ENCODE results near the gene SH3BP5. TPM values are rescaled to one million over a fixed set of nuclear protein-coding genes. Genes with fewer than 3 reads are reported as not detected.

Gene SH3BP5
- total RNA-seq, 1 experiment from 2014 or later, result 20.3 TPM

DNA sequence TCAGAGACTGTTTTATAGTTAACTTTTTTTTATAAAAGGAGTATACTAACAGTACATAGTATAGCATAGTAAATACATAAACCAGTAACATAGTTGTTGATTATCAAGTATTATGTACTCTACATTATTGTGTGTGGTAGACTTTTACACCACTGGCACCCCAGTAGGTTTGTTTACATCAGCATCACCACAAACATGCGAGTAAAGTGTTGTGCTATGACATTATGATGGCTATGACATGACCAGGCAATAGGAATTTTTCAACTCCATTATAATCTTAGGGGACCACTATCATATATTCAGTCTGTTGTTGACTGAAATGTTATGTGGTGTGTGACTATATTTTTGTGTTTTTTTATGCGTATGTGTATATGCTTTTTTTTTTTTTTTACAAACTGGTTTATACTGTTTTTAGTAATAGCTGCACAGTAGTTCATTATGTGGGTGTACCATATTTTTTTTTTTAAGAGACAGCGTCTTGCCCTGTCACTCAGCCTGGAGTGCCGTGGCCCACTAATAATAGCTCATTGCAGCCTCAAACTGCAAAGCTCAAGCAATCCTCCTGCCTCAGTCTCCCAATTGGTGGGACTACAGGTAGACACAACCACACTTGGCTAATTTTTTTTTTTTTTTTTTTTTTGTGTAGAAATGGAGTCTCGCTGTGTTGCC lies 124.4 kb downstream of the SH3BP5 start:
- intact Hi-C loops (cut with micrococcal nuclease; ENCODE audit: unreplicated experiment), result loop anchor here (5.0 to 10.0 kb wide), 2 partner anchors 63 to 599 kb away; no protein-coding TSS in a partner anchor
- no peak for DNase-seq (ENCODE audit: low spot score)
- ChIA-PET CTCF (interaction anchor here (1.0 to 1.2 kb wide), 2 partner anchors 197 to 198 kb away, joined by 3 to 7 read pairs; no protein-coding TSS in a partner anchor), POLR2A (ENCODE audit: low non-redundant PET) (interaction anchor here (0.5 kb wide), 1 partner anchor 62 kb away, joined by 3 read pairs; no protein-coding TSS in a partner anchor)
- BruUV-seq (replicated peaks), result no TSS peak
- no peak overlapping the region for H3K27ac ChIP-seq (ENCODE audit: low read depth, low read length, poor library complexity, severe bottlenecking)
- H3K9me3 ChIP-seq (ENCODE audit: low read depth, low read length, poor library complexity, severe bottlenecking), result no peaks in the 10 kb centered on the region
- H3K27me3 ChIP-seq (replicated peaks; ENCODE audit: insufficient read depth, low read depth, low read length, poor library complexity), result no peaks in the 10 kb centered on the region
- TF ChIP-seq EZH2 (IDR thresholded peaks at IDR 0.05; ENCODE audit: borderline replicate concordance, low read depth, low read length, poor library complexity, severe bottlenecking), result no peak
- TF ChIP-seq, protein P1, sequence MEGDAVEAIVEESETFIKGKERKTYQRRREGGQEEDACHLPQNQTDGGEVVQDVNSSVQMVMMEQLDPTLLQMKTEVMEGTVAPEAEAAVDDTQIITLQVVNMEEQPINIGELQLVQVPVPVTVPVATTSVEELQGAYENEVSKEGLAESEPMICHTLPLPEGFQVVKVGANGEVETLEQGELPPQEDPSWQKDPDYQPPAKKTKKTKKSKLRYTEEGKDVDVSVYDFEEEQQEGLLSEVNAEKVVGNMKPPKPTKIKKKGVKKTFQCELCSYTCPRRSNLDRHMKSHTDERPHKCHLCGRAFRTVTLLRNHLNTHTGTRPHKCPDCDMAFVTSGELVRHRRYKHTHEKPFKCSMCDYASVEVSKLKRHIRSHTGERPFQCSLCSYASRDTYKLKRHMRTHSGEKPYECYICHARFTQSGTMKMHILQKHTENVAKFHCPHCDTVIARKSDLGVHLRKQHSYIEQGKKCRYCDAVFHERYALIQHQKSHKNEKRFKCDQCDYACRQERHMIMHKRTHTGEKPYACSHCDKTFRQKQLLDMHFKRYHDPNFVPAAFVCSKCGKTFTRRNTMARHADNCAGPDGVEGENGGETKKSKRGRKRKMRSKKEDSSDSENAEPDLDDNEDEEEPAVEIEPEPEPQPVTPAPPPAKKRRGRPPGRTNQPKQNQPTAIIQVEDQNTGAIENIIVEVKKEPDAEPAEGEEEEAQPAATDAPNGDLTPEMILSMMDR (conservative IDR thresholded peaks at IDR 0.05; ENCODE audit: low read depth, low read length), result no peak
- peak overlapping the region; percentile 97 for H3K4me3 ChIP-seq (ENCODE audit: low read depth, low read length, poor library complexity, severe bottlenecking)
- H3K36me3 ChIP-seq (ENCODE audit: insufficient read depth, low read length, poor library complexity, severe bottlenecking), result peaks cover 20% of the 10 kb centered on the region
- peaks cover 8% of the 10 kb centered on the region for H3K4me1 ChIP-seq (ENCODE audit: insufficient read depth, low read length, poor library complexity, severe bottlenecking)

DNA sequence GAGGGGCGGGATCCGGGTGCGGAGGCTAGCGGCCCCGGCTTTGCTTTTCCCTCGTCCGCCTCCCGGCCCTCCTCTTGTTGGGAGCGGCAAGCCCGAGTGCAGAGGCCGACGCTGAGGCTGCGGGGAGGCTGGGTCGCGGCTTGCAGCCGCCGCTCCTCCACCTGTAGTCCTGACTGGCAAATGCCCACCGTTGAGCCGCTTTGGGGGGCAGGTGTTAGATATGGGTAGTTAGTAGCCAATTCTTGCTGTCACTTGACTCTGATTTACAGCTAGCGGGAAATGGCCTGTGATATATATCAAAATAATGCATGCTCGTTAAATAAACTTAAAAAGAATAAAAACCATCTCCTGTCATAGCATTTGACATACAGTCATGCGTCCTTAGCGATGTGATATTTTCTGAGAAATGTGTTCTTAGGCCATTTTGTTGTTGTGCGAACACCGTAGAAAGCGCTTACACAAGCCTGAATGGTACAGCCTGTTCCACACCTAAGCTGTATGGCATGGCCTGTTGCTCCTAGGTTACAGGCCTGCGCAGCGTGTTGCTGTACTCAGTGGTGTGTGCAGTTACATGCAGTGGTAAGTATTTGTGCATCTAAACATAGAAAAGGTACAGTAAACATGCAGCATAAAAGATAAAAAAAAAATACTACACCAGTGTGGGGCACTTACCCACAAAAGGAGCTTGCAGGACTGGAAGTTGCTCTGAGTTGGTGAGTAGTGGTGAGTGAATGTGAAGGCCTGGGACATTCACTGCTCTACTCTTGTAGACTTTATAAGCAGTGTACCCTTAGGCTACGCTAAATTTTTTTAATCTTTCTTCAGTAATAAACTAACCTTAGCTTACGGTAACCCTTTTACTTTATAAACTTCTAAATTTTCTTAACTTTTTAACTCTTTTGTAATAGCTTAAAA lies 125.5 kb downstream of the SH3BP5 start:
- peak; percentile 35 for DNase-seq (ENCODE audit: low spot score)
- H3K9me3 ChIP-seq (ENCODE audit: low read depth, low read length, poor library complexity, severe bottlenecking), result no peaks in the 10 kb centered on the region
- POLR2A ChIA-PET (ENCODE audit: low non-redundant PET), result interaction anchor here (0.6 kb wide), 1 partner anchor 46 kb away, joined by 7 read pairs; no protein-coding TSS in a partner anchor
- CTCF ChIA-PET, result interaction anchor here (1.0 kb wide), 1 partner anchor 198 kb away, joined by 3 read pairs; no protein-coding TSS in a partner anchor
- H3K27ac ChIP-seq (ENCODE audit: low read depth, low read length, poor library complexity, severe bottlenecking), result peak overlapping the region; percentile 95
- H3K36me3 ChIP-seq (ENCODE audit: insufficient read depth, low read length, poor library complexity, severe bottlenecking), result peaks cover 10% of the 10 kb centered on the region
- TF ChIP-seq, protein P1 (conservative IDR thresholded peaks at IDR 0.05; ENCODE audit: low read depth, low read length), result no peak
- TF ChIP-seq EZH2 (IDR thresholded peaks at IDR 0.05; ENCODE audit: borderline replicate concordance, low read depth, low read length, poor library complexity, severe bottlenecking), result no peak
- peak overlapping the region; percentile 97 for H3K4me3 ChIP-seq (ENCODE audit: low read depth, low read length, poor library complexity, severe bottlenecking)
- BruUV-seq (replicated peaks), result TSS peak; percentile 35
- H3K27me3 ChIP-seq (replicated peaks; ENCODE audit: insufficient read depth, low read depth, low read length, poor library complexity), result no peaks in the 10 kb centered on the region
- peaks cover 8% of the 10 kb centered on the region for H3K4me1 ChIP-seq (ENCODE audit: insufficient read depth, low read length, poor library complexity, severe bottlenecking)
- intact Hi-C loops (cut with micrococcal nuclease; ENCODE audit: unreplicated experiment), result loop anchor here (5.0 to 10.0 kb wide), 2 partner anchors 62 to 600 kb away; no protein-coding TSS in a partner anchor

DNA sequence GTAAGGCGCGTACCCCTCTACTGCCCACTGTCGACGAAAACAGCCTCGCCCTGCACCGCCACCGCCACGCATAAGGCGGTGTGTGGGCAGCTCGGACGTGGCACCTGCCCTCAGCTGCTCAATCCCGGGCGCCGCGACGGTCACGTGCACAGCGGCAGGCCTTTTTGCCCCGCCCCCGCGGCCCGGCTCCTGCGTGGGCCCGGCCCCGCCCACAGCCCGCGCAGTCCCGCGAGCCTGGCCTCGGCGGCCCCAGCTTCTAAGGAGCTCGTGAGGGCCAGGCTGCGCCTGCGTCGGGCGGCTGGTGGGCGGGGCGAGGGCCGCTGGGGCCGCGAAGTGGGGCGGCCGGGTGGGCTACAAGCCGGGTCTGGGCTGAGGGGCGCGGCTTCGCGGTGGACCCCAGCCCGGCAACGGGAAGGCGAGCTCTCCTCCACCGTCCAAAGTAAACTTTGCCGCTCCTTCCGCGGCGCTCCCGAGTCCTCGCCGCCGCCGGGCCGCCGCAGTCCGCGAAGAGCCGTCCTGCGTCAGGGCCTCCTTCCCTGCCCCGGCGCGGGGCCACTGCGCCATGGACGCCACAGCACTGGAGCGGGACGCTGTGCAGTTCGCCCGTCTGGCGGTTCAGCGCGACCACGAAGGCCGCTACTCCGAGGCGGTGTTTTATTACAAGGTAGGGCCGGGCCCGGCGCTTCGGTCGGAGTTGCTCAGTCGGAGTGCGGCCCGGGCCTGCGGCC lies 126.3 kb downstream of the SH3BP5 start, which contains the start of gene CAPN7:
Gene CAPN7, plus strand, starts transcription at position 313 of the 728 bp plus-strand sequence. Its CDS starts 250 bp downstream, at position 563.
- peak; percentile 97 for DNase-seq (ENCODE audit: low spot score)
- intact Hi-C loops (cut with micrococcal nuclease; ENCODE audit: unreplicated experiment), result loop anchor here (5.0 to 10.0 kb wide), 2 partner anchors 61 to 601 kb away; no protein-coding TSS in a partner anchor
- Histone ChIP-seq H3K9me3 (ENCODE audit: low read depth, low read length, poor library complexity, severe bottlenecking) (no peaks in the 10 kb centered on the region), H3K36me3 (ENCODE audit: insufficient read depth, low read length, poor library complexity, severe bottlenecking) (peaks cover 8% of the 10 kb centered on the region), H3K4me3 (ENCODE audit: low read depth, low read length, poor library complexity, severe bottlenecking) (peak within 1 kb of the TSS; percentile 97), H3K27me3 (replicated peaks; ENCODE audit: insufficient read depth, low read depth, low read length, poor library complexity) (no peaks in the 10 kb centered on the region), H3K27ac (ENCODE audit: low read depth, low read length, poor library complexity, severe bottlenecking) (peak within 1 kb of the TSS; percentile 95), H3K4me1 (ENCODE audit: insufficient read depth, low read length, poor library complexity, severe bottlenecking) (peaks cover 8% of the 10 kb centered on the region)
- CTCF ChIA-PET, result interaction anchor here (0.6 to 1.3 kb wide), 3 partner anchors 15 to 199 kb away, joined by 3 to 4 read pairs (median 3); no protein-coding TSS in a partner anchor
- POLR2A ChIA-PET (ENCODE audit: low non-redundant PET), result interaction anchor here (0.6 kb wide), 1 partner anchor 10 kb away, joined by 4 read pairs; no protein-coding TSS in a partner anchor
- TF ChIP-seq EZH2 (IDR thresholded peaks at IDR 0.05; ENCODE audit: borderline replicate concordance, low read depth, low read length, poor library complexity, severe bottlenecking), result no peak
- TF ChIP-seq, protein P1 (conservative IDR thresholded peaks at IDR 0.05; ENCODE audit: low read depth, low read length), result peak; percentile 42; the same call in 1 of the 2 replicates
- BruUV-seq (replicated peaks), result no TSS peak
